DMS79 (cell line): ENCODE results near the gene FCAMR.
A peak's percentile ranks its signal among the peaks of the same experiment; 100 is the strongest.

Experiments used
- DNase-seq: peaks from one replicate; lab custom pipeline; 2025; lab: John Stamatoyannopoulos, UW

FCAMR gene

DNA sequence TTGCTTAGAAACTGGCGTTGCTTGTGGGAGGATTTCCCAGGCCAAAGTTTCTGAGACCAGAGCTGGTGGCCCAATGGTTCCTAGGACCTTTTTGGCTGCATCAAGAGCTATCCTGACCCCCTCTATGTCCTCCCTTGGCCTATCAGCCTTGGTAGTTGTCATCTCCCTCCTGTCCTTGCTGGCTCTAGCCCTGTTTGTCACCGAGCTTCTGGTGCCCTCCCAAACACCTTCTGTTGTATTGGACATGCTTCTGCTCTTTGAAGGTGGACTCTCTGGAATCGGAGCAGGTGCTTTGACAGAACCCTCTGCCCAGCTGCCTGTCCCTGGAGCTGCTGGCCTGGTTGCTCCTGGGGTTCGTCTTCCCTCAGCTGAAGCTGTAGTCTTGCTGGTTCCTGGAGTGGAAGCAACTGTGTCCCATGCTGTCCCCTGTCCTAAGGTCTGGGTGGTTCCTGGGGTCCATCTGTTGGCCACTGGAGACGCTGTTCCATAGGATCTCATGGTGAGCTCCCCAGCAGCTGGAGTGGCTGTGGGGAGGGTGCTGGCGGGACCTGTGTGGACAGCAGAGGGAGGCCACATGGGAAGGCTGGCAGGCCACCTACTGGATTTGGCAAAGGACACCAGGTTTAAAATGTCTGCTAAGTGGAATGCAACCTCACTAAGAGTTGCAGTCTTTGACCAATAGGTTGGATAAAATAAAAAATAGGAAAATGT is 9.4 kb downstream of the FCAMR start:
- DNase-seq: no peak

DNA sequence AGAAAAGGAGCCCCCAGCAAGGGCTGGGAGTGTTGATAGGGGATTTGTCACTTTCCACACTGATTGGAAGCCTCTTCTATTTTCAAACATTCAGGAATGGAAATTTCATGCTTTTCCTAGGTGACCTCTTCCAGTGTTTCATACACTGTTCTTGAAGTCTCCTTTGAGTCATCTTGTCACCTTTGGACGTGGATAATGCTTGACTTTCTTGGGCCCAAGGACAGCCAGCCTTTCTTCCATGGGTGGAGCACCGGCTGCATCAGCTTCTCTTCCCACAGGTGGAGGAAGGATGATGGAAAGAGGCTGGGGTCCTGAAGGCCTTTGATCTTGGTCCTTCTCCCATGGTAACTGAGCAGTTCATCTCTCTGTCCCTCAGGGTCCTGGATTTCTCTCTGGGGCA is 12.1 kb downstream of the FCAMR start:
- no peak for DNase-seq

DNA sequence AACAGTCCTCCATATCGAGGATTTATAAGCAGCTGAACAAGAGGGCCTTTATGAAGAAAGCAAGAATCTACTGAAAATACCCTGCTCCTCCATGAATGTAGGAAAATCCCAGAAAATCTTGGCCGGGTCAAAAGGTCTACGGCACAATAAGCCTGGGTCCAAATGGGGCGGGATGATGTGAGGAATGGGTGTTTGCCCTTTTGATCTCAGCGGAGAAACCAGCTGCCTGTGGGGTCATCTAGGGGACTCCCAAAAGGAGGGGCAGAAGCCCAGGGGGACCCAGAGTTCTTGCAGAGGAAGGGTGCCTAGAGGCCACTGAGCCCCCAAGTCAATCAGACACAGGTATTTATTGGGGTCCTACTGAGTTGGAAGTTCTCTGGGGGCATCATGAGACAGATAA is 12.6 kb downstream of the FCAMR start:
- no peak for DNase-seq

DNA sequence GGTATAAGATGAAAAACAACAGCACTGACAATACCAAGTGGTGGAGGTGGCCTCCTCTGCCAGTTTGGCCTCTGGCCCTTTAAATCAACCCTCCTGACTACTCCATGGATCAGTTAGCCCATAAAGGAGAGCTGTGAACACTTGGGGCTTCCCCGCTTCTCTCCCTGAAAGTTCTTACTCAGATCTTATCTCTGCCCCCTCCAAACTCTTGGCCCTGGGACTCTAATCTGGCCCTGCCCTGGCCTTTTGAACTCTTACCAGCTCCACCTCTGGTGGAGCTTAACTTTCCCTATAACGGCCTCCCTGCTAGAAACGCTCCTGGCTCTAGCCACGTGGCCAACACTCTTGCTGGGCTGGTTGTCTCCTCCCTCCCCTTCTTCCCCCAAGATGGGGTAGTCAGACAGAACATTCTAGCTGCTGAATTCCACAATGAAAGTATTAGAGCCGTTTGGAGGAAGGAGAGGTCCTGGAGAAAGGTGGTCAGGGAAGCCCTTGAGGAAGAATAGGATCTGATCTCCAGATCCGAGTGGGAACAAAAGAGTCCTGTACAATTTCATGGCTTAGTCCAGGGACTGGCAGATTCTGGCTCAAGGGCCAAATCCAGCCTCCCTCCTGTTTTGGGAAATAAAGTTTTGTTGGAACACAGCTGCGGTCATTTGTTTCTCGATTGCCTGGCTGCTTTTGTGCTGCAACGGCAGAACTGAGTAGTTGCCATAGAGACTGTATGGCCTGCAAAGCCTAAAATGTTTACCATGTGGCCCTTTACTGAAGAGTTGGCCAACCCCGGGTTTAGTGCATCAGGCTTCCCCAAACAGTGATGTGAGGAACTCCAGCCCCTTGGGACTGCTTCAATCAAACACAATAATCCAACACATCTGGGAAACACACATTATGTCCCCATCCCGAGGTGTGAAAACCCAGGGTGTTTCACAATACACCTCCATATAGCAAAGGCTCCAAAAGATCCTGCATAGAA is 14.5 kb downstream of the FCAMR start:
- DNase-seq: peak; percentile 19

DNA sequence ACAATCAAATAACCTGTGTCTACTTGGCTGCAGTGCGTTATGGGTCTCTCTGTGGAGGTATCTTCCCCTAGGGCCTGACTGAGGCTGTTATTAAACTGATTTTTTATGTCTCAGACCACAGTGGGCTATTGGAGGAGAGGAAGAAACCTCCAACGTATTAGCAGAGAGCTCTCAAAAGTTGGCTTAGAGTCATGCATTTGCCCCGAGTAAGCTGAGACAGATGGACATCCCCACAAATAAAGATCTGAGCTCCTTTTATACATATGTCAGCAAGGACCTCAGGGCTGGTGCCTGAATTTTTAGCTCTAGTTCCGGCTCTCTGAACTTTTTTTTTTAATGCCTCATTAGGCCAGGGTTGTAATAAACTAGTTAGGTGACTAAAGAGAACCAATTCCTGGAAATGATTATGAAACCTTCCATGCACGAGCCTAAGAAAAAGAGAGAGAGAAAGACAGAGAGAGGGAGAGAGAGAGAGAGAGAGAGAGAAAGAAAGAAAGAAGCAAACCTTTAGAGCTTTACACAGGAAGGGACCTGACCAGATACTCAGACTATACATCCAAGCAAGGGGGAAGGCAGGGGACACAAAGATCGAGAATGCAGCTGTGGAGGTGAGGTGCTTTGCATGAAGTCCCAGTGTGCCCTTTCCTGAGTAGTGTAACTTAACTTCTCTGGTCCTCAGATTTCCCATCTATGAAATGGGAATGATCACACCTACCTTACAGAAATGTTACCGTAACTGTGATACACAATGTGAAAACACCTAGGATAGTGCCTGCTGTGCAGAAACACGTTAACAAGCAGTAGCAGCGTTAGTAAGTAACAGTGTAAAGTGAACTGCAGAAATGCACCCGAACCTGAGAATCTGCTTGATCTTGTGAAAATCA is 15.6 kb downstream of the FCAMR start:
- DNase-seq: no peak

DNA sequence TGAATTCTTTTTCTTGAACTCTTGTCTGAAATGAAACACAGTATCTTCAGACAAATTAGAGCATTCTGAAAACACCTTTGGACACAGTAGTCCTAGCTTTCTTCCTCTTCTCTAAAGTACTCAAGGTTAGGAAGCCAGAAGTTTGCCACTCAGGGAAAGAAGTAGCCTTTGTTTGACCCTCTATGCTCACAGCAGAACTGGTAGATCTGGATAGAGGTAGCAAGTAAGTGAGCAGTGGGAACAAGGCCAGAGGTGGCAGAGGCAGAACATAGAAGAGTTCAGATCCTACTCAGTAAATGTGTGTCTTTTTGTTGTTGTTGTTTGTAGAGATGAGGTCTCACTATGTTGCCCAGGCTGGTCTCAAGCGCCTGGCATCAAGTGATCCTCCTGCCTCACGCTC is 16.6 kb downstream of the FCAMR start:
- DNase-seq: no peak

DNA sequence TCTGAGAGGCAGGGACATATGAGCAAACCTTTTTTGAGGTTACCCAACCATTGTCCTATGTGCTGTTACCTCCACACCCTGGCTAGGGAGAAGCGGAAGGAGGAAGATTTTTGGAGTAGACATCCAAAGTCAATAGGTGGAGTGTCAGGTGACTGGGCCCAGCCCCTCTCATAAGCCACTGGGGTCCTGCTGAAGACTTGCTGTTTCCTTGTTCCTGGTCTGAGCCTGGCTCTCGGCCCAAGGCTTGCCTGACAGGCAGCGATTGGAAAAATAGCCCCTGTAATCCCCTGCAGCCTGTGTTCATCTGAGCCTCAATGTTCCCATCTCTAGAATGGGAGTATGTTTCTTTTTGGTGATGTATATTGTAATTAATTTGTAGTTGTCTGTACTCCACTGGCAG is 17.1 kb downstream of the FCAMR start:
- DNase-seq: no peak

DNA sequence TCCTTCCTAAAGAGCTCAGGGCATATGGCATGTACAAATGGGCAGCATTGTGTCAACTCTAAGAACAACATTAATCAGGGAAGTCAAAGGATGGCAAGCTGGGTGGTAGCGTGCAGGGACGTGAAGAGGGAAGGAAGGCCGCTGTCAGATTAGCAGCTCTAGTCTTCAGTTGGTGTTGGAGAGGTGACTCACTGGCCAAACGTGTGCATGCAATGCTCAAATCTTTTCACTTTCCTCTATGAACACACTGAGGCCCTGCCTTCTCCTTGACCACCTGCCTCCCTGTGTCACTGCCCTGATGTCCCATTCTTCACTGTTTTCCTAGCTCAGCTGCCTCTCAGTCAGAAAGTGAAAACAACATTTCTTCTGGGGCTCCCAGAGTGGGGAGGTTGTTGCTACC is 18.1 kb downstream of the FCAMR start:
- no peak for DNase-seq

DNA sequence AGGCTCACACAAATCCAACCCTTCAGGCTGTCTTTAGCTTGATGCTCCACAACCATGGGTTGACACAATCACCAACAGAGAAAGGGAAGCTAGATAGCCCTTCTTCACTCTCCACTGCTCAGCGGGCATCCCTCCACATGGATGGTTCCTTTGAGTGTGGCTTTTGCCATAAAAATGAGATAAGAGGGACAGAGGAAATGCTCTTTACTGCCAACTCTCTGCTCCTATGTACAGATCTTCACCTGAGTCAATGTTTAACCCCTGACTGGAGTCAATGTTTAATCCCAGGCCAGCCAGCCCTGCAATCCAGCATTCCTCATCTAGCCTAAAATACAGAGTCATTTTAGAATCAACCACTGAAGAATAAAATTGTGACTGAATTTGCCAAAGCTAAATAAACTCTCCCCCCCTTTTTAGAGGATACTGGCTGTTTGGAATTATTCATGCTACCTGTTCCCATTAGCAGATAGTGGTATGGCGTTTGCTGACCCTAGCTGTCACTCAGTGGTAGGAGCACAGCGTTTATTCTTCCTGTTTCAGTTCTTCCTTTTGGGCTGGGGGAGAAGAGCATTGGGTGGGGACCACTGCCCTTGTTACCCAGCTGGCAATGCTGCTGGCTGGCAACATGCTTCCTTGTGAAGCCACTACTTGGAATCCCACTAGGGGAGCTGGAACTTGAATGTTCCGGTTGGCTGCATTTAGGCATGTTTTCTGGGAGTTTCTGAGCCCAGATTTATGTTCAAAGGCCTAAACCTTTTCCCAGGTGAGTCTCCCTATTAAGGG is 18.8 kb downstream of the FCAMR start:
- DNase-seq: no peak

DNA sequence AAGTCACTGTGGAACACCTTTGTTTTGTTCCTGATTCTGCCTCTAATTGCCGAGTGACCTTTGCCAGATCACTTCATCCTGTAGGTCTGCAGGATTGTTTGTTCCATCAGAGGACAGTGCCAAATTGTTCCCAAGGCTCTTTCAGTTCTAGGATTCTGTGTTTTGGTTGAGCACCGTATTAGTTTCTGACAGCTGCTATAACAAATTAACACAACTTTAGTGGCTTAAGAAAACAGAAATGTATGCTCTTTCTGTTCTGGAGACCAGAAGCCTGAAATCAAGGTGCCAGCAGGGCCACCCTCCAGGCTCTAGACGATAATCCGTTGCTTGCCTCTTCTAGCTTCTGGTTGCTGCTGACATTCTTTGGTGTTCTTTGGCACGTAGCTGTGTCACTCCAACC is 20.6 kb downstream of the FCAMR start:
- DNase-seq: no peak

DNA sequence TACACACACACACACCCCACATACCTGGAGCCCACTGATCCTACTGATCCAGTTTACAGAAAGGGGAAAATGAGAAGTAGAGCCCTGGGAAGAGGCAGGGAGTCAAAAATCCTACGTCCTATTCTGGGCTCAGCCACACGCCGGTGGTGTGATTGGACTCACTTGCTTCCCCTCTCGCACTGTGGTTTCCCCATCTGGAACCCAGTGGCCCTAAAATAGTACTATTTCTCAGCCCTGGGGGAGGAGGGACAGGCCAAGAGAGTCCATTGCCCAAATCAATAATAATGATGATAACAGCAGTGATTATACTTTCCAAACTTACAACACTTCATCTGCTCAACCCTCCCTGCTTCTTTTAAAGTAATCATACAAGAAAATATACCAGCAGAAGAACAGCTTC is 21.1 kb downstream of the FCAMR start:
- DNase-seq: no peak

DNA sequence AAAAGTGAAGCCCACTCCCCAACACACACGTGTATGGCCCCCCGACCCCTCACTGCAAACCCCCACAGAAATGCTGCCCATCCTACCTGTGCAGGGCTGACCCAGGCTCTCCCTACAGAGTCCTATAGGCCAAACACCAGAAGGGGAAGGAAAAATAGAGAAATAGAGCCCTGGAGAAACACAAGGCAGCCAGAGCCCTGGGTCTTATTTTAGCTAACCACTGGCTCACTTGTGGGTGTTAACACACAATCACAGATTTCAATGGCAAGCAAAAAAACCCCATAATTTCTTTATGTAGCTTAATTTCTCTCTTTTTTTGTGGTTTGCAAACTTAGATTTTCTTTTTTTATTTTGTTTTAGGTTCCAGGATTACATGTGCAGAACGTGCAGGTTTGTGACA is 23.0 kb downstream of the FCAMR start:
- DNase-seq: no peak

DNA sequence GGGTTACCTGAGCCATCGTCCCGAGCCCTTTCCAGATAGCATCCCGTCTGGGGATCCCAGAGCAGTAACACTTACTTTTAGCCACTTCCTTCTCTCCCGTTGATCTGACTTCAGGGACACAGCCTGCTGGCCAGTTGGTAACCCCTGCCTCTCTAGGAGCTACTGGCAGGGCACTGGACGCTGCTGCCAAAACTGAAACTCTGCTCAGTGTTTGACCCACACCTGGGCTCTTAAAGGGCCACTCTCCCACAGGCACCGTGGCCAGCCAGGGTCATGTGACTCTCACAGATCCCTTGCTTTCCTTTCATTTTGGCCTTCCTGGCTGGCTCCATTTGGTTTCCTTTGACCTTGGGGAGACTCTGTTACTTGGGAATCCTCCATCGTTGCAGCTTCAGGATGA is 24.0 kb downstream of the FCAMR start, which contains the start of gene PIGR:
Gene PIGR (minus strand): TSS at position 206 of the 400 bp plus-strand sequence. CDS start 5,935 bp downstream, outside the sequence.
- DNase-seq: no peak

DNA sequence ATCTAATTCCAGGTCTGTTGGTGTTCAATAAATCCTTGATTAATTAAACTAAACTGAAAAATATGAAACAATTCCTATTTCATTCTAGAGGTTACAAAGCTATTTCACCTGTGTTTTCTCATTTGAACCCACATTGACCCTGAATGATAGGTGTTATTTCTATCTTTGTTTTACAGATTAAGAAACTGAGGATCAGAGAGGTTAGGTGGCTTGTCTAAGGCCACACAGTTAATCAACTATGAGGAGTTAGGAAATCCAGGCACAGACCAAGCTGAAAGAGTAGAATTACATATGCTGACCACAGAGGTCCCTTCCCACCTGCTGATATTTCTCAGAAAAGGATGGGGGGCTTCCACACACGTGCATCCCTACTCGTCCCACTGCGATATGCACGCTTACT is 24.5 kb downstream of the FCAMR start:
- DNase-seq: no peak

DNA sequence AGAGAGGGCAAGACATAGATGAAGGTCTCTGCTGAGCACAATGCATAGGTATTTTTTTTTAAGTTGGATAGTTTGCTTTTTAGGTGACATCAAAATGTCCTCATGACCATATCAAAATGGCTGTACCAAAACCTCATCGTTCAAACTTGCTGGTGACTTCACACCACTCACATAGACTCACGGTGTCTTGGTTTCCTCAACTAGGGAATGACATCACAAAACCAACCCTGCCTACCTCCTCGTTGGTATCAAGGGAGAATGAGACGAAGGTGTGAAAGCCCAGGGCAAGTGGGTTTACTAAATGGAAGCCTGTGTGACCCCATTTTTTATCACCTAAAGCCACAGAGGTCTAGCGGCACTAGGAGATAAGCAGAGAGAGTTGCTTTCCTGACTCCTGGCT is 25.6 kb downstream of the FCAMR start:
- no peak for DNase-seq

DNA sequence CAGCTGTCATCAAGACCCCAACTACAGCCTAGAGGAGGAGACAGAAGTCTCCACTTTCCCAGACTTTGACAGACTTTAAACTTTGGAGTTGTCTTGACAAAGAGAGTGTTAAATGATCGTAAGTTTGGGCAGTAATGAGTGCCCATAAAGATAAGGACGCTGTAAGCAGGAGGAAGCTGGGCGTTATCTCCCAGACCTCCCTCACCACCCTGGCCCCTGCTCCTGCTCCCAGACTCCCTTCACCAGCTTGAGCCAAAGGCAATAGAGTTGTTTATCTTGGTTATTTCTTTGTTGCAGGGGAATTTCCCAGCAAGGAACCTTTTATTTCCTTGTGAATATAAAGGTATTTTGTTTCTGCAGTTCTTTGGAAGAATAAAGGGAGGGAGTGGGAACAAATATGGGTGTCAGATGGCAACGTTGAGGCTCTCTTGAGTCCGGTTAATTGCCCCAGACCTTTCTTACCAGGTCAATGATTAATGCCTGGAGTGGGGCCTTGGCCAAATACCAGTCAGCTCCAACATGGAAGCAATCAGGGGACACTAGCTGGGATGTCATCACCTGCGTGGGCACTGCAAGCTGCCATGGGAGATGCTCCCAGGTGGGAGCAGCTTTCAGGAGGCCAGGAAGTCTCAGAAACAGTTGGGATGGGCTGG is 28.4 kb downstream of the FCAMR start:
- DNase-seq: no peak

DNA sequence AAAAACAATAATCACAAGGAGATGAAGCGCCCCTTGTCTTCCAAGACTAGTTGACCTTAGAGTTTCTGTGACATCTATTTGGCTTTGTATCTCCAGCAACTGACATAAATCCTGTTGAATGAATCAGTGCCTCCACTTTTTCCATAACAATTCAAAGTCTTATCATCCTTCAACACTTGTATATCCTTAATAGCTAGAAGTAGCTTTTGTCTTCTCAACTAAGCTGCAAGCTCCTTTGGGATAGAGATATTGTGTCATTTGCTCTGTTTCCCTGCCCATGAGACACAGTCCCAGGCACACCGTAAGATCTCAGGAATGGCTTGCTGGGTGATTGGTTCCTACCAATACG is 29.7 kb downstream of the FCAMR start:
- DNase-seq: no peak

DNA sequence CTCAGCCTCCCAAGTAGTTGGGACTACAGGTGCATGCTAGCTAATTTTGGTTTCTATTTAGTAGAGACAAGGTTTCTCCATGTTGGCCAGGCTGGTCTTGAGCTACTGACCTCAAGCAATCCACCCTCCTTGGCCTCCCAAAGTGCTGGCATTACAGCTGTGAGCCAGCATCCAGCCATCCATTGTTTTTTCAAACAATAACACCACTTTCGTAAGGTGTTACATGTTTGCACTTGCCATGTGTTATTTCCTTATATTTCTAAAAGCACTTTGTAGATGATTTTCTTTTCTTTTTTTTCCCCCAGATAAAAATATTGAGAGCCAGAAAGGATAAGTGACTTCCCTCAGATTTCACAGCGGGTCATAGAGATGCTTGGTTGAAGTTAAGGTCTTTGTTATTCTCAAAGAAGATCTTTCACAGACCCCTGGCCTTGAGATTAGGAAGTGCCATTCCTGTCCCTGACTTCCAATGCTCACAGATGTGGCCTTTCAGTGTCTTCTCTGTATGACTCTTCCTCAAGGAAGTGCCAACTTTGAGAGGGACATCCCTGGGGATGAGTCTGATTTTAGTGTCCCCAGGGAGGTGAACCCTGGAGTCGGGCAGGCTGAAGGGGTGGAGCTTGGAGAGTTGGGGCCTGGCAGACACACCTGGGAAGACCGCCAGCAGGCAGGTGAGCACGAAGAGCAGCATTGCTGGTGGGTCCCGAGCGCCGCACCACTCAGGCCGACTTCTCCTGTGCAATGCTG is 30.2 kb downstream of the FCAMR start:
- no peak for DNase-seq

DNA sequence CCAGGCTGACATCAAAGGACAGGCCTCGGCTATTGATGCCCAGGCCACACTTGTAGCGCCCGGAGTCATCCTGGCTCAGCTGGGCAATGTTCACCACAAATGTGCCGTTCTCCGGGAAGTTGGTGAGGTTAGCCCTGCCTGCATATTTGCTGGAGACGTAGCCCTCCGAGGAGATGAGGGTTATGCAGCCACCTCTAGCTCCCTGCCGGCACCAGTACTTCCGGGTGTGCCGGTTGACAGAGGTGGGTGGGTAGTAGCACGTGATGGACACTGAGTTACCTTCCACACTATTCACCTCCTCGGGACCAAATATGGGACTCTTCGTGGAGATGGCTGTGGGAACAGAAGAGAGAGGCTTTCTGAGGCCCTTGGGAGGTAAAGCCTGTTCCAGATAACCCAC is 31.1 kb downstream of the FCAMR start:
- DNase-seq: no peak

DNA sequence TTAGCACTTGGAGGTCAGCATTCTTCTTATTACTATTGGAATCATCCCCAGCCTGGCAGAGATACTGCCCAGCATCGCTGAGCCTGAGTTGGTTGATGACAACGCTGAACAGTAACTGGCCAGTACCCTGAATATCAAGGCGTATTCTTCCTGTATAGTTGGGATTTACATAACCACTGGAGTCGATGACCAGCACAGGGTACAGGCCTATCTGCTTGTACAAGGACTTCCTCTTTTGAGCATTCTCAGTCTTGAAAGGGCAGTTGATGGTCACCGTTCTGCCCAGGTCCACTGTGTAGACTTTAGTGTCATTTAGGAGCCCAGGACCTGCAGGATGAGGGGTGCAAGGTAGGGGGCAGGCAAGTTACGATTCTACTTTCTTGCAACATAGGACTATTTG is 32.8 kb downstream of the FCAMR start:
- DNase-seq: no peak
